ENCODE results near the gene UVRAG. TPM values are rescaled to one million over a fixed set of nuclear protein-coding genes. Genes with fewer than 3 reads are reported as not detected.

UVRAG gene
- total RNA-seq, 2 donors from 2014 or later: 10.9 to 31.0 TPM

GRCh38 chr11:76173663-76174062 is 358.7 kb downstream of the UVRAG start:
- ATAC-seq: no peak
- Histone ChIP-seq H3K36me3 (replicated peaks in 1 of 2; ENCODE audit: insufficient read depth in 1 of 2, low read depth in 2 of 2) (no peaks in the 10 kb centered on the region), H3K27ac (no peak overlapping the region), H3K9me3 (no peaks in the 10 kb centered on the region), H3K4me3 (no peak overlapping the region), H3K4me1 (no peaks in the 10 kb centered on the region), H3K27me3 (no peaks in the 10 kb centered on the region)
- DNase-seq: no peak
- TF ChIP-seq CTCF (IDR thresholded peaks at IDR 0.05) (no peak), POLR2A (IDR thresholded peaks at IDR 0.05) (no peak)
- intact Hi-C loops (cut with DNase I): no loop called here
- 79 to 86% methylated on average over 8 of the region's 8 CpGs for WGBS, 2 donors

GRCh38 chr11:76174330-76174729 is 359.3 kb downstream of the UVRAG start:
- Histone ChIP-seq H3K27me3 (no peaks in the 10 kb centered on the region), H3K9me3 (no peaks in the 10 kb centered on the region), H3K4me1 (no peaks in the 10 kb centered on the region), H3K36me3 (replicated peaks in 1 of 2; ENCODE audit: insufficient read depth in 1 of 2, low read depth in 2 of 2) (no peaks in the 10 kb centered on the region), H3K27ac (no peak overlapping the region), H3K4me3 (no peak overlapping the region)
- WGBS, 2 donors: 88 to 89% methylated on average over 5 of the region's 5 CpGs
- ATAC-seq (no peak), DNase-seq (no peak)
- intact Hi-C loops (cut with DNase I): no loop called here
- TF ChIP-seq CTCF (IDR thresholded peaks at IDR 0.05): no peak
- TF ChIP-seq POLR2A (IDR thresholded peaks at IDR 0.05): no peak

GRCh38 chr11:76175783-76176182 is 360.8 kb downstream of the UVRAG start:
- H3K4me1 ChIP-seq: no peaks in the 10 kb centered on the region
- DNase-seq (no peak), ATAC-seq (no peak)
- H3K9me3 ChIP-seq: no peaks in the 10 kb centered on the region
- TF ChIP-seq POLR2A (IDR thresholded peaks at IDR 0.05): no peak
- no peak for TF ChIP-seq CTCF (IDR thresholded peaks at IDR 0.05)
- no peak overlapping the region for H3K27ac ChIP-seq
- H3K4me3 ChIP-seq: no peak overlapping the region
- intact Hi-C loops (cut with DNase I): no loop called here
- 83 to 84% methylated on average over 2 to 4 of the region's 4 CpGs for WGBS, 2 donors
- H3K27me3 ChIP-seq: no peaks in the 10 kb centered on the region
- no peaks in the 10 kb centered on the region for H3K36me3 ChIP-seq (replicated peaks in 1 of 2; ENCODE audit: insufficient read depth in 1 of 2, low read depth in 2 of 2)

GRCh38 chr11:76176463-76176862 is 361.5 kb downstream of the UVRAG start:
- Histone ChIP-seq H3K4me3 (no peak overlapping the region), H3K36me3 (replicated peaks in 1 of 2; ENCODE audit: insufficient read depth in 1 of 2, low read depth in 2 of 2) (no peaks in the 10 kb centered on the region), H3K27me3 (no peaks in the 10 kb centered on the region), H3K4me1 (no peaks in the 10 kb centered on the region), H3K27ac (no peak overlapping the region), H3K9me3 (no peaks in the 10 kb centered on the region)
- WGBS, 2 donors: 92 to 94% methylated on average over 9 of the region's 9 CpGs
- intact Hi-C loops (cut with DNase I): no loop called here
- DNase-seq (no peak), ATAC-seq (no peak)
- TF ChIP-seq POLR2A (IDR thresholded peaks at IDR 0.05) (no peak), CTCF (IDR thresholded peaks at IDR 0.05) (no peak)

- H3K27me3 ChIP-seq: no peaks in the 10 kb centered on the region
- H3K4me1 ChIP-seq: no peaks in the 10 kb centered on the region
- no peak overlapping the region for H3K4me3 ChIP-seq
- H3K36me3 ChIP-seq (replicated peaks in 1 of 2; ENCODE audit: insufficient read depth in 1 of 2, low read depth in 2 of 2): no peaks in the 10 kb centered on the region
- 81% methylated on average over 6 of the region's 6 CpGs; no CpG with 5 or more reads in 1 of the 2 donors for WGBS, 2 donors
- ATAC-seq: no peak
- intact Hi-C loops (cut with DNase I): no loop called here
- TF ChIP-seq POLR2A (IDR thresholded peaks at IDR 0.05) (no peak), CTCF (IDR thresholded peaks at IDR 0.05) (no peak)
- no peak overlapping the region for H3K27ac ChIP-seq
- no peaks in the 10 kb centered on the region for H3K9me3 ChIP-seq
- DNase-seq: no peak
Measured at GRCh38 chr11:76177250-76177686, 362.3 kb downstream of the UVRAG start.
